ENCODE data around the gene CPNE7.

DNA sequence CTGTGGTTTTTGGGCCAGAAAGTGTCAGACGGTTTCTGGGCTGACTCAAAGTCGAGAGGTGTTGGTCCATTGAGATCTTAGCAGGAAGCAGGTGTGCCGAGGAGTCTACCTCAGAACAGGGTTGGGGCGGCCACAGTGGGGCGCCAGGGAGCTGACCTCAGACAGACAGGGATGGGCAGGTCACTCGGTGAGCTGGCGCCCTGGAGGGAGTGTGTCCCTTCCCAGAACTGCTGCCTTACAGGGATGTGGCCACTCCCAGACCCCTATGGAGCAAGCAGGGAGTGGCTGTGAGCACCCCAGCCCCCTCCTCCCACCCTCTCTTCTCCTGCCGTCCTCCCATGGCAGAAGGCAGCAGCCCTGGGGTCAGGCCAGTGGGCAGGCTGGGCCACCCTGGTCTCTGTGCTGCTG lies 23.9 kb downstream of the CPNE7 start:
- TF ChIP-seq, protein P1, sequence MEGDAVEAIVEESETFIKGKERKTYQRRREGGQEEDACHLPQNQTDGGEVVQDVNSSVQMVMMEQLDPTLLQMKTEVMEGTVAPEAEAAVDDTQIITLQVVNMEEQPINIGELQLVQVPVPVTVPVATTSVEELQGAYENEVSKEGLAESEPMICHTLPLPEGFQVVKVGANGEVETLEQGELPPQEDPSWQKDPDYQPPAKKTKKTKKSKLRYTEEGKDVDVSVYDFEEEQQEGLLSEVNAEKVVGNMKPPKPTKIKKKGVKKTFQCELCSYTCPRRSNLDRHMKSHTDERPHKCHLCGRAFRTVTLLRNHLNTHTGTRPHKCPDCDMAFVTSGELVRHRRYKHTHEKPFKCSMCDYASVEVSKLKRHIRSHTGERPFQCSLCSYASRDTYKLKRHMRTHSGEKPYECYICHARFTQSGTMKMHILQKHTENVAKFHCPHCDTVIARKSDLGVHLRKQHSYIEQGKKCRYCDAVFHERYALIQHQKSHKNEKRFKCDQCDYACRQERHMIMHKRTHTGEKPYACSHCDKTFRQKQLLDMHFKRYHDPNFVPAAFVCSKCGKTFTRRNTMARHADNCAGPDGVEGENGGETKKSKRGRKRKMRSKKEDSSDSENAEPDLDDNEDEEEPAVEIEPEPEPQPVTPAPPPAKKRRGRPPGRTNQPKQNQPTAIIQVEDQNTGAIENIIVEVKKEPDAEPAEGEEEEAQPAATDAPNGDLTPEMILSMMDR (IDR thresholded peaks at IDR 0.05) = no peak
- no peak for TF ChIP-seq POLR2A (IDR thresholded peaks at IDR 0.05)

Measured in lower leg skin (tissue), 3 donors.